Tibial artery (tissue), 4 donors: Measurements from ENCODE around the gene RAPGEF6.
A peak's percentile ranks its signal among the peaks of the same experiment; 100 is the strongest.
"Not testable (repeated sequence)": the region's sequence is repeated elsewhere in the genome, so short reads cannot be mapped to it uniquely, and the experiment has no call there.

ENCODE experiments used
- DNase-seq, 2 donors: peaks; one replicate each; pipeline ENCODE4 v3.0.0-alpha.2; 2019
- H3K27ac ChIP-seq, 2 donors: fragments of 200-600 bp; sonication (generic) in 1 of 2; 1 replicate in 1 of 2; 2 replicates in 1 of 2; pipeline ENCODE4 v1.5.1; 2018 to 2019; ENCODE audit warnings: mild to moderate bottlenecking in 1 of 2
- H3K27me3 ChIP-seq, 2 donors: fragments of 200-600 bp; sonication (generic) in 1 of 2; one replicate each; pipeline versions ENCODE4 v1.5.1 to v1.6.0; 2016 to 2019
- H3K36me3 ChIP-seq, 3 donors: fragments of 200-600 bp; sonication (generic) in 2 of 3; one replicate each; pipeline ENCODE4 v1.5.1; 2016 to 2019; ENCODE audit warnings: mild to moderate bottlenecking in 2 of 3
- H3K4me1 ChIP-seq, 4 donors: fragments of 200-600 bp; sonication (generic) in 2 of 4; 1 replicate in 3 of 4; 2 replicates in 1 of 4; pipeline ENCODE4 v1.5.1; 2016 to 2019
- H3K4me3 ChIP-seq, 2 donors: fragments of 200-600 bp; sonication (generic) in 1 of 2; 1 replicate in 1 of 2; 2 replicates in 1 of 2; pipeline ENCODE4 v1.5.1; 2018 to 2019; ENCODE audit warnings: mild to moderate bottlenecking in 2 of 2
- H3K9me3 ChIP-seq, 3 donors: fragments of 200-600 bp; sonication (generic) in 1 of 3; one replicate each; pipeline ENCODE4 v1.5.1; 2016 to 2019
- CTCF ChIP-seq, 2 experiments: fragments of 200-600 bp in 1 of 2; fragments of 450-650 bp in 1 of 2; IDR thresholded peaks; one replicate each; pipeline ENCODE4 v1.5.1; 2017 to 2019; ENCODE audit warnings: antibody characterized with exemption in 2 of 2, mild to moderate bottlenecking in 1 of 2, moderate library complexity in 1 of 2
- intact Hi-C: fragments of 100-400 bp; cut with DNase I; formaldehyde crosslinking; loops from one replicate; pipeline ENCODE4 v1.15.0; 2023; ENCODE audit warnings: low total_unique reads

Gene RAPGEF6

GRCh38 chr5:131593921-131594320 lies 41.1 kb downstream of the RAPGEF6 start:
- peaks cover 0 to 10% (median 0%) of the 10 kb centered on the region in 4 donors for H3K4me1 ChIP-seq
- H3K4me3 ChIP-seq = no peak overlapping the region
- intact Hi-C loops = no loop called here
- no peak for TF ChIP-seq CTCF (IDR thresholded peaks at IDR 0.05)
- DNase-seq = no peak
- H3K27ac ChIP-seq = no peak overlapping the region
- H3K9me3 ChIP-seq = no peaks in the 10 kb centered on the region
- no peaks in the 10 kb centered on the region for H3K27me3 ChIP-seq
- no peaks in the 10 kb centered on the region for H3K36me3 ChIP-seq

DNA sequence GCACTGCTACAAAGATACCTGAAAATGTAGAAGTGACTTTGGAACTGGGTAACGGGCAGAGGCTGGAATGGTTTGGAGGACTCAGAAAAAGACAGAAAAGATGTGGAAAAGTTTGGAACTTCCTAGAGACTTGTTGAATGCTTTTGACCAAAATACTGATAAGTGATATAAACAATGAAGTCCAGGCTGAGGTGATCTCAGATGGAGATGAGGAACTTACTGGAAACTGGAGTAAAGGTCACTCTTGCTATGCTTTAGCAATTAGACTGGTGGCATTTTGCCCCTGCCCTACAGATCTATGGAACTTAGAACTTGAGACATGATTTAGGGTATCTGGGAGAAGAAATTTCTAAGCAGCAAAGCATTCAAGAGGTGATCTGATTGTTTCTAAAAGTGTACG lies 41.6 kb downstream of the RAPGEF6 start:
- H3K36me3 ChIP-seq, H3K9me3 ChIP-seq, H3K27ac ChIP-seq, DNase-seq, H3K27me3 ChIP-seq, intact Hi-C loops, H3K4me1 ChIP-seq, H3K4me3 ChIP-seq: not testable (repeated sequence)

GRCh38 chr5:131589510-131590348 lies 45.3 kb downstream of the RAPGEF6 start:
- Histone ChIP-seq H3K27ac (no peak overlapping the region), H3K9me3 (no peaks in the 10 kb centered on the region)
- intact Hi-C loops = loop anchor here (5.0 kb wide), 2 partner anchors 418 to 473 kb away; partner anchors contain the start of gene IL3

GRCh38 chr5:131587541-131587940 lies 47.5 kb downstream of the RAPGEF6 start:
- H3K9me3 ChIP-seq = no peaks in the 10 kb centered on the region
- intact Hi-C loops = loop anchor here (5.0 kb wide), 2 partner anchors 420 to 475 kb away; partner anchors contain the start of gene IL3
- TF ChIP-seq CTCF (IDR thresholded peaks at IDR 0.05) = no peak
- no peak for DNase-seq
- H3K27ac ChIP-seq = no peak overlapping the region
- H3K36me3 ChIP-seq = no peaks in the 10 kb centered on the region
- no peaks in the 10 kb centered on the region for H3K4me1 ChIP-seq
- no peak overlapping the region for H3K4me3 ChIP-seq
- H3K27me3 ChIP-seq = no peaks in the 10 kb centered on the region

More at GRCh38 chr5:131589510-131590348, 45.3 kb downstream of the RAPGEF6 start:
- Histone ChIP-seq H3K36me3 (no peaks in the 10 kb centered on the region), H3K27me3 (no peaks in the 10 kb centered on the region), H3K4me3 (no peak overlapping the region), H3K4me1 (peaks cover 0 to 7% (median 0%) of the 10 kb centered on the region in 4 donors)
- no peak for DNase-seq
- TF ChIP-seq CTCF (IDR thresholded peaks at IDR 0.05) = peak; percentile 77 to 84

- Histone ChIP-seq H3K9me3 (no peaks in the 10 kb centered on the region), H3K4me1 (no peaks in the 10 kb centered on the region), H3K27me3 (no peaks in the 10 kb centered on the region), H3K36me3 (peaks cover 0 to 7% (median 0%) of the 10 kb centered on the region in 3 donors), H3K27ac (no peak overlapping the region), H3K4me3 (no peak overlapping the region)
- intact Hi-C loops = no loop called here
- TF ChIP-seq CTCF (IDR thresholded peaks at IDR 0.05) = no peak
- no peak for DNase-seq
These were observed 53.3 kb downstream of the RAPGEF6 start for GRCh38 chr5:131581702-131582101.

GRCh38 chr5:131579917-131580671 lies 54.9 kb downstream of the RAPGEF6 start:
- no peaks in the 10 kb centered on the region for H3K27me3 ChIP-seq
- intact Hi-C loops = no loop called here

More at GRCh38 chr5:131579917-131580671, 54.9 kb downstream of the RAPGEF6 start:
- no peak for TF ChIP-seq CTCF (IDR thresholded peaks at IDR 0.05)
- H3K27ac ChIP-seq = no peak overlapping the region
- no peaks in the 10 kb centered on the region for H3K9me3 ChIP-seq
- peaks cover 0 to 7% (median 0%) of the 10 kb centered on the region in 3 donors for H3K36me3 ChIP-seq
- no peak overlapping the region for H3K4me3 ChIP-seq
- no peak for DNase-seq
- H3K4me1 ChIP-seq = no peaks in the 10 kb centered on the region
